Measurements from ENCODE around the gene OR6V1.

GRCh38 chr7:143002898-143003297 lies 49.2 kb upstream of the OR6V1 start:
- TF ChIP-seq CTCF (IDR thresholded peaks at IDR 0.05) (no peak), POLR2AphosphoS5 (IDR thresholded peaks at IDR 0.05) (no peak), POLR2A (IDR thresholded peaks at IDR 0.05) (no peak)
